Smooth muscle cell (in vitro differentiated cells): Measurements from ENCODE around the gene CD68. TPM values are rescaled to one million over a fixed set of nuclear protein-coding genes. Genes with fewer than 3 reads are reported as not detected.

Source experiments
- DNase-seq: peaks from one replicate; lab custom pipeline; 2025; ENCODE audit not compliant: unreplicated experiment; lab: John Stamatoyannopoulos, UW
- H2AFZ ChIP-seq: fragments of 200-600 bp; sonication (generic); 2 replicates; pipeline ENCODE4 v1.6.0; 2016; ENCODE audit warnings: antibody characterized with exemption, low read depth, mild to moderate bottlenecking
- H3F3A ChIP-seq: fragments of 200-600 bp; sonication (generic); 2 replicates; pipeline ENCODE4 v1.6.0; 2017; ENCODE audit warnings: antibody characterized with exemption, low read depth
- H3K27ac ChIP-seq: fragments of 200-600 bp; sonication (generic); 2 replicates; pipeline ENCODE4 v1.5.1; 2016; ENCODE audit warnings: low read depth, mild to moderate bottlenecking
- H3K27me3 ChIP-seq: fragments of 200-600 bp; sonication (generic); 2 replicates; pipeline ENCODE4 v1.6.1; 2016; ENCODE audit warnings: low read depth, mild to moderate bottlenecking
- H3K36me3 ChIP-seq: fragments of 200-600 bp; sonication (generic); 2 replicates; pipeline ENCODE4 v1.5.1; 2016; ENCODE audit warnings: low read depth
- H3K4me1 ChIP-seq: fragments of 200-600 bp; sonication (generic); 2 replicates; pipeline ENCODE4 v1.5.1; 2016; ENCODE audit warnings: low read depth
- H3K4me2 ChIP-seq: fragments of 200-600 bp; sonication (generic); 2 replicates; pipeline ENCODE4 v1.6.0; 2016; ENCODE audit warnings: mild to moderate bottlenecking
- H3K4me3 ChIP-seq: fragments of 200-600 bp; sonication (generic); 2 replicates; pipeline ENCODE4 v1.5.1; 2016; ENCODE audit warnings: mild to moderate bottlenecking
- H3K79me2 ChIP-seq: fragments of 200-600 bp; sonication (generic); 2 replicates; pipeline ENCODE4 v1.6.0; 2016; ENCODE audit warnings: low read depth, mild to moderate bottlenecking
- H3K9ac ChIP-seq: fragments of 200-600 bp; sonication (generic); 2 replicates; pipeline ENCODE4 v1.6.0; 2016; ENCODE audit warnings: low read depth
- H3K9me3 ChIP-seq: fragments of 200-600 bp; sonication (generic); replicated peaks from 2 replicates; pipeline ENCODE4 v1.5.1; 2016; ENCODE audit warnings: low read depth
- H4K20me1 ChIP-seq: fragments of 200-600 bp; sonication (generic); 2 replicates; pipeline ENCODE4 v1.6.0; 2016; ENCODE audit warnings: low read depth
- CTCF ChIP-seq: fragments of 200-600 bp; sonication (generic); IDR thresholded peaks from 2 replicates; pipeline ENCODE4 v1.5.1; 2017; ENCODE audit warnings: borderline replicate concordance, mild to moderate bottlenecking, antibody characterized with exemption; ENCODE audit not compliant: insufficient read depth, poor library complexity, severe bottlenecking
- WGBS: methylation state at CpG from one replicate; pipeline ENCODE4 v1.1.7; 2016; ENCODE audit warnings: low lambda C conversion rate; 5-methylcytosine and 5-hydroxymethylcytosine counted together
- polyA plus RNA-seq: library from polyadenylated mRNA; unstranded; fragments of >200 nt; fragmentation: Nextera tagmentation; extraction: Ambion mirVana; gene quantifications from 2 replicates; pipeline ENCODE4 v1.2.1, GENCODE V29; 2016
- total RNA-seq: library from RNA; depleted of rRNA; stranded (reverse); fragments of >200 nt; gene quantifications from 2 replicates; pipeline ENCODE4 v1.2.3, GENCODE V29; 2014

The CD68 gene
- total and polyA plus RNA-seq, 2 experiments from 2014 or later, result 22.7 to 27.5 TPM

- no peaks in the 10 kb centered on the region for H3K9me3 ChIP-seq
- H3K4me2 ChIP-seq, result peak overlapping the region; percentile 90
- no peak for DNase-seq
- 84% methylated on average over 1 of the region's 1 CpG for WGBS
- peaks cover 9% of the 10 kb centered on the region for H3K36me3 ChIP-seq
- H3K27ac ChIP-seq, result peak overlapping the region; percentile 94
- peaks cover 16% of the 10 kb centered on the region for H3K4me1 ChIP-seq
- H3K4me3 ChIP-seq, result peak overlapping the region; percentile 93
- H2AFZ ChIP-seq, result no peak overlapping the region
- H4K20me1 ChIP-seq, result peaks cover 65% of the 10 kb centered on the region
- peaks cover 57% of the 10 kb centered on the region for H3K79me2 ChIP-seq
- peaks cover 67% of the 10 kb centered on the region for H3F3A ChIP-seq
- no peak overlapping the region for H3K9ac ChIP-seq
- TF ChIP-seq CTCF, result no peak
- no peaks in the 10 kb centered on the region for H3K27me3 ChIP-seq
Measured at GRCh38 chr17:7575481-7575883, 4.0 kb upstream of the CD68 start.

GRCh38 chr17:7575959-7576358 lies 3.5 kb upstream of the CD68 start:
- no peaks in the 10 kb centered on the region for H3K9me3 ChIP-seq
- no peak overlapping the region for H3K9ac ChIP-seq
- H3K4me3 ChIP-seq, result peak overlapping the region; percentile 93
- H3F3A ChIP-seq, result peaks cover 68% of the 10 kb centered on the region
- no peak for TF ChIP-seq CTCF
- H4K20me1 ChIP-seq, result peaks cover 65% of the 10 kb centered on the region
- H3K4me2 ChIP-seq, result peak overlapping the region; percentile 90
- no peak for DNase-seq
- no peak overlapping the region for H2AFZ ChIP-seq
- H3K4me1 ChIP-seq, result peaks cover 16% of the 10 kb centered on the region
- peaks cover 9% of the 10 kb centered on the region for H3K36me3 ChIP-seq
- peaks cover 56% of the 10 kb centered on the region for H3K79me2 ChIP-seq
- peak overlapping the region; percentile 94 for H3K27ac ChIP-seq
- H3K27me3 ChIP-seq, result no peaks in the 10 kb centered on the region
- WGBS, result 89% methylated on average over 7 of the region's 7 CpGs

- no peak for DNase-seq
- Histone ChIP-seq H2AFZ (no peak overlapping the region), H3F3A (peaks cover 68% of the 10 kb centered on the region), H3K27ac (peak overlapping the region; percentile 94), H3K79me2 (peaks cover 51% of the 10 kb centered on the region), H3K4me1 (peaks cover 16% of the 10 kb centered on the region), H3K9me3 (no peaks in the 10 kb centered on the region), H4K20me1 (peaks cover 65% of the 10 kb centered on the region), H3K4me3 (no peak overlapping the region), H3K9ac (no peak overlapping the region), H3K27me3 (no peaks in the 10 kb centered on the region), H3K36me3 (peaks cover 9% of the 10 kb centered on the region), H3K4me2 (no peak overlapping the region)
- 96% methylated on average over 14 of the region's 14 CpGs for WGBS
- no peak for TF ChIP-seq CTCF
Measured at GRCh38 chr17:7576432-7576937, 3.0 kb upstream of the CD68 start.
